K562 (cell line): Measurements from ENCODE around the gene CLASP1.

Source experiments
- CTCF ChIP-seq, 3 experiments: IDR thresholded peaks in 2 of 3; conservative IDR thresholded peaks in 1 of 3; 2 replicates each; pipeline ENCODE4 v1.5.1; 2011 to 2012; ENCODE audit warnings: low read length in 3 of 3, mild to moderate bottlenecking in 3 of 3, control low read depth in 2 of 3, improper control_type of control experiment in 1 of 3, inconsistent platforms in 1 of 3, low read depth in 1 of 3, mixed read lengths in 1 of 3, moderate library complexity in 1 of 3; ENCODE audit not compliant: insufficient read depth in 2 of 3
- E2F5 ChIP-seq: sonication (generic); formaldehyde crosslinking; IDR thresholded peaks from 2 replicates; pipeline ENCODE4 v1.8.0; 2022; ENCODE audit warnings: mild to moderate bottlenecking, missing genetic modification reagents
- E2F8 ChIP-seq: fragments of 450-650 bp; IDR thresholded peaks from 2 replicates; pipeline ENCODE4 v1.7.1; 2018; ENCODE audit warnings: mild to moderate bottlenecking, low read depth; ENCODE audit not compliant: partially characterized antibody
- ELK1 ChIP-seq: sonication (generic); formaldehyde crosslinking; IDR thresholded peaks from 2 replicates; pipeline ENCODE4 v1.8.1; 2022; ENCODE audit warnings: missing genetic modification reagents
- ERF ChIP-seq: fragments of 450-650 bp; formaldehyde crosslinking; IDR thresholded peaks from 2 replicates; pipeline ENCODE4 v1.4.0; 2020; ENCODE audit warnings: mild to moderate bottlenecking, mixed read lengths
- ESRRA ChIP-seq: fragments of 450-650 bp; IDR thresholded peaks from 2 replicates; pipeline ENCODE4 v1.6.1; 2014; ENCODE audit warnings: low read depth, mild to moderate bottlenecking, moderate library complexity, borderline replicate concordance
- MAZ ChIP-seq, 2 experiments: fragments of 450-650 bp in 1 of 2; sonication (generic) in 1 of 2; formaldehyde crosslinking; IDR thresholded peaks in 1 of 2; conservative IDR thresholded peaks in 1 of 2; 2 replicates each; pipeline versions ENCODE4 v1.4.0 to v1.5.0; 2020; ENCODE audit warnings: mild to moderate bottlenecking in 1 of 2, missing genetic modification reagents in 1 of 2
- NRF1 ChIP-seq, 2 experiments: fragments of 450-650 bp; IDR thresholded peaks in 1 of 2; conservative IDR thresholded peaks in 1 of 2; 2 replicates each; pipeline ENCODE4 v1.6.1; 2014; ENCODE audit warnings: mild to moderate bottlenecking in 2 of 2
- PKNOX1 ChIP-seq: fragments of 450-650 bp; IDR thresholded peaks from 2 replicates; pipeline ENCODE4 v1.6.1; 2016
- POLR3A ChIP-seq: IDR thresholded peaks from 2 replicates; pipeline ENCODE4 v1.6.1; 2011; ENCODE audit warnings: borderline replicate concordance, mild to moderate bottlenecking, moderate library complexity; ENCODE audit not compliant: insufficient read length, insufficient read depth; ENCODE audit errors: extremely low read depth
- RAD21 ChIP-seq, 2 experiments: fragments of 250-450 bp in 1 of 2; fragments of 450-650 bp in 1 of 2; sonication (Bioruptor Pico) in 1 of 2; formaldehyde crosslinking in 1 of 2; IDR thresholded peaks in 1 of 2; conservative IDR thresholded peaks in 1 of 2; 2 replicates each; pipeline versions ENCODE4 v1.4.0 to v1.8.0; 2020 to 2022; ENCODE audit warnings: mild to moderate bottlenecking in 2 of 2, moderate library complexity in 1 of 2
- REST ChIP-seq, 2 experiments: fragments of 450-650 bp; formaldehyde crosslinking in 1 of 2; IDR thresholded peaks; 2 replicates each; pipeline versions ENCODE4 v1.4.0 to v1.6.1; 2014 to 2020; ENCODE audit warnings: mild to moderate bottlenecking in 2 of 2, borderline replicate concordance in 1 of 2, low read depth in 1 of 2
- STAT5B ChIP-seq: fragments of 250-450 bp; sonication (Bioruptor Pico); IDR thresholded peaks from 2 replicates; pipeline ENCODE4 v1.8.0; 2021; ENCODE audit warnings: mild to moderate bottlenecking, inconsistent platforms
- ZNF780A ChIP-seq: fragments of 250-450 bp; sonication (Bioruptor Pico); IDR thresholded peaks from 2 replicates; pipeline ENCODE4 v1.5.0; 2021; ENCODE audit warnings: mild to moderate bottlenecking

GRCh38 chr2:121409966-121410365 lies 239.3 kb downstream of the CLASP1 start:
- no peak for TF ChIP-seq E2F8
- no peak for TF ChIP-seq ZNF780A
- no peak for TF ChIP-seq ESRRA
- TF ChIP-seq RAD21 (CRISPR knock-in tag; conservative IDR thresholded peaks at IDR 0.05 in 1 of 2, IDR thresholded peaks at IDR 0.05 in 1 of 2), result no peak
- no peak for TF ChIP-seq ELK1 (CRISPR knock-in tag)
- TF ChIP-seq CTCF (IDR thresholded peaks at IDR 0.05 in 2 of 3, conservative IDR thresholded peaks at IDR 0.05 in 1 of 3; ENCODE audit: insufficient read depth in 2 of 3, low read depth in 1 of 3, low read length in 3 of 3), result no peak
- no peak for TF ChIP-seq PKNOX1
- no peak for TF ChIP-seq E2F5 (CRISPR knock-in tag)
- no peak for TF ChIP-seq POLR3A
- no peak for TF ChIP-seq ERF (CRISPR knock-in tag)
- no peak for TF ChIP-seq REST (IDR thresholded peaks at IDR 0.05; ENCODE audit: borderline replicate concordance)
- no peak for TF ChIP-seq REST (CRISPR knock-in tag; IDR thresholded peaks at IDR 0.05; ENCODE audit: low read depth)
- TF ChIP-seq NRF1 (conservative IDR thresholded peaks at IDR 0.05 in 1 of 2, IDR thresholded peaks at IDR 0.05 in 1 of 2), result no peak
- no peak for TF ChIP-seq MAZ (CRISPR knock-in tag; conservative IDR thresholded peaks at IDR 0.05 in 1 of 2, IDR thresholded peaks at IDR 0.05 in 1 of 2)
- no peak for TF ChIP-seq STAT5B (CRISPR knock-in tag)
